Measurements from ENCODE around the gene PPFIA1. TPM values are rescaled to one million over a fixed set of nuclear protein-coding genes. Genes with fewer than 3 reads are reported as not detected.
A peak's percentile ranks its signal among the peaks of the same experiment; 100 is the strongest.

The PPFIA1 gene
- total RNA-seq, 2 experiments from 2014 or later: 27.2 to 30.9 TPM

- peaks cover 53% of the 10 kb centered on the region for H3K36me3 Mint-ChIP-seq (ENCODE audit: low read depth)
- H3K27ac Mint-ChIP-seq: no peak overlapping the region
- intact Hi-C loops (cut with micrococcal nuclease): no loop called here
- no peaks in the 10 kb centered on the region for H3K9me3 Mint-ChIP-seq
- H3K4me1 Mint-ChIP-seq (ENCODE audit: low read depth): peaks cover 10% of the 10 kb centered on the region
- no peak for TF ChIP-seq CTCF (IDR thresholded peaks at IDR 0.05)
- ATAC-seq (no peak), DNase-seq (no peak)
- POLR2A ChIA-PET: no interaction called here
- H3K27me3 Mint-ChIP-seq: no peaks in the 10 kb centered on the region
- CTCF ChIA-PET: interaction anchor here (1.3 kb wide), 1 partner anchor 10 kb away, joined by 4 read pairs; no protein-coding TSS in a partner anchor
- H3K4me3 Mint-ChIP-seq: no peak overlapping the region
These were observed 106.1 kb downstream of the PPFIA1 start for GRCh38 chr11:70376621-70377020.

GRCh38 chr11:70377645-70378044 is 107.2 kb downstream of the PPFIA1 start:
- no peak for DNase-seq
- CTCF ChIA-PET: interaction anchor here (1.2 kb wide), 1 partner anchor 17 kb away, joined by 4 read pairs; no protein-coding TSS in a partner anchor
- intact Hi-C loops (cut with micrococcal nuclease): no loop called here
- no peak for ATAC-seq
- POLR2A ChIA-PET: interaction anchor here (0.6 kb wide), 1 partner anchor 47 kb away, joined by 4 read pairs; no protein-coding TSS in a partner anchor
- Mint-ChIP-seq H3K27ac (no peak overlapping the region), H3K27me3 (no peaks in the 10 kb centered on the region), H3K4me1 (ENCODE audit: low read depth) (peaks cover 10% of the 10 kb centered on the region), H3K36me3 (ENCODE audit: low read depth) (peaks cover 55% of the 10 kb centered on the region), H3K9me3 (no peaks in the 10 kb centered on the region), H3K4me3 (no peak overlapping the region)
- no peak for TF ChIP-seq CTCF (IDR thresholded peaks at IDR 0.05)

GRCh38 chr11:70378506-70379134 is 108.1 kb downstream of the PPFIA1 start:
- no peaks in the 10 kb centered on the region for H3K27me3 Mint-ChIP-seq
- H3K27ac Mint-ChIP-seq: no peak overlapping the region
- no peak overlapping the region for H3K4me3 Mint-ChIP-seq
- POLR2A ChIA-PET: interaction anchor here (0.6 kb wide), 1 partner anchor 48 kb away, joined by 4 read pairs; no protein-coding TSS in a partner anchor
- no peak for TF ChIP-seq CTCF (IDR thresholded peaks at IDR 0.05)
- H3K9me3 Mint-ChIP-seq: no peaks in the 10 kb centered on the region
- H3K36me3 Mint-ChIP-seq (ENCODE audit: low read depth): peaks cover 53% of the 10 kb centered on the region
- H3K4me1 Mint-ChIP-seq (ENCODE audit: low read depth): peaks cover 10% of the 10 kb centered on the region
- CTCF ChIA-PET: interaction anchor here (1.1 to 1.6 kb wide), 3 partner anchors 16 to 47 kb away, joined by 4 to 6 read pairs (median 5); no protein-coding TSS in a partner anchor
- intact Hi-C loops (cut with micrococcal nuclease): no loop called here
- peak; percentile 30 for ATAC-seq
- DNase-seq: no peak

GRCh38 chr11:70381350-70381749 is 110.9 kb downstream of the PPFIA1 start:
- H3K4me1 Mint-ChIP-seq (ENCODE audit: low read depth): peaks cover 10% of the 10 kb centered on the region
- H3K27me3 Mint-ChIP-seq: no peaks in the 10 kb centered on the region
- ChIA-PET CTCF (no interaction called here), POLR2A (no interaction called here)
- H3K4me3 Mint-ChIP-seq: no peak overlapping the region
- ATAC-seq: no peak
- TF ChIP-seq CTCF (IDR thresholded peaks at IDR 0.05): no peak
- peaks cover 56% of the 10 kb centered on the region for H3K36me3 Mint-ChIP-seq (ENCODE audit: low read depth)
- H3K9me3 Mint-ChIP-seq: no peaks in the 10 kb centered on the region
- no peak for DNase-seq
- no peak overlapping the region for H3K27ac Mint-ChIP-seq
- intact Hi-C loops (cut with micrococcal nuclease): no loop called here

All from activated CD8-positive, alpha-beta T cell treated with anti-CD3 and anti-CD28 coated beads for 36 hours (primary cell).